Stimulated activated naive CD8-positive, alpha-beta T cell treated with anti-CD3 and anti-CD28 coated beads, Interleukin-15, amount 100 ng/mL, for 72 hours (primary cell): ENCODE results near the gene RUBCNL.
A peak's percentile ranks its signal among the peaks of the same experiment; 100 is the strongest.
"Not testable (repeated sequence)": the region's sequence is repeated elsewhere in the genome, so short reads cannot be mapped to it uniquely, and the experiment has no call there.

Source experiments
- ATAC-seq: fragments of 150-1000 bp; cut with Tn5 transposase; 2 replicates; pipeline ENCODE4 v1.10.0; 2021; ENCODE audit warnings: mild to moderate bottlenecking, moderate library complexity
- DNase-seq, 2 donors: peaks; one replicate each; pipeline ENCODE4 v3.0.0; 2021 to 2022
- H3K27ac Mint-ChIP-seq, 2 donors: one replicate each; pipeline ENCODE4 v1.8.0; 2022; ENCODE audit warnings: mild to moderate bottlenecking in 2 of 2, mixed read lengths in 2 of 2, moderate library complexity in 2 of 2
- H3K27me3 Mint-ChIP-seq: one replicate; pipeline ENCODE4 v1.8.0; 2022; ENCODE audit warnings: mixed read lengths
- H3K4me1 Mint-ChIP-seq: one replicate; pipeline ENCODE4 v1.8.0; 2022; ENCODE audit warnings: mild to moderate bottlenecking, mixed read lengths
- H3K4me3 Mint-ChIP-seq, 2 donors: one replicate each; pipeline ENCODE4 v1.8.0; 2022; ENCODE audit warnings: mild to moderate bottlenecking in 2 of 2, mixed read lengths in 2 of 2, moderate library complexity in 1 of 2
- H3K9me3 Mint-ChIP-seq, 2 donors: one replicate each; pipeline ENCODE4 v1.8.0; 2022; ENCODE audit warnings: mixed read lengths in 2 of 2

The RUBCNL gene

DNA sequence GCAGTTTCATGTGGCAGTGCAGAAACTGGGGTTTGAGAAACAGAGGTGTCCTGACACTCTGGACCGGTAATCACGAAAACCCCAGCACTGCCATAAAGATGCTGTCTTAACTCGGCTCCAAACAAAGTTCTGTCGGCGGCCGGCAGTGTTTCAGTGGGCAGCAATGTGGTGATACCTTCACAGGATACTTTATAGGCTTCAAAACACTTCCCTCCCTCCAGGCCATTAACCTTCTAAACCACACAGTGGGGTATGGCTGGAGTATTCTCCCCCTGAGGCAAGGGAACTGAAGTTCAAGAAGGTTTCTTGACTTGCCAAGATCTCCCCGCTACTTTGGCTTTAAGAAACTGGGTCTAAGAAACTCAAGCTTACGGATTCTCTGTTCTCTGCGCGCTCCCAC, 1.1 kb downstream of the RUBCNL start:
- Mint-ChIP-seq H3K27me3 (peaks cover 46% of the 10 kb centered on the region), H3K9me3 (no peaks in the 10 kb centered on the region), H3K4me1 (peaks cover 46% of the 10 kb centered on the region), H3K27ac (no peak overlapping the region), H3K4me3 (peak overlapping the region in 1 of 2 donors; percentile 38)
- ATAC-seq: no peak
- no peak for DNase-seq

DNA sequence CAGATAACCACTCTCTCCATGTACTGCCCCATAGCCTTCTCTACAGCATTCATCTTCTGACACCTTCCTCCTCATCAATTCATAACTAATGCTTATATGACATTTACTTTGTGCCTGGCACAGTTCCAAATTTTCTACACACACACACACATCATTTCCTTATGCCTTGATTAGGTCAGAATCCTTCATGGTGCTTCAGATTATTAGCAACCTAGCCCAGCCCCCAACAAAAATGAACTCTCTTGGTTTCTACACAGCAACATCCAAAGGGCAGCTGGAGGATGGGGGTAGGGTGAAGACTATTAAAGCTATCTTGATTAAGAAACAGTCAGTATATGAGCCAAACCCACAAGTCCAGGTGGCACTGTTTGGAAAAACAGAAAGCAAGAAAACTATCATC, 3.7 kb downstream of the RUBCNL start:
- DNase-seq (no peak), ATAC-seq (no peak)
- Mint-ChIP-seq H3K4me3 (no peak overlapping the region), H3K9me3 (no peaks in the 10 kb centered on the region), H3K27ac (no peak overlapping the region), H3K27me3 (peaks cover 46% of the 10 kb centered on the region), H3K4me1 (peaks cover 24% of the 10 kb centered on the region)

DNA sequence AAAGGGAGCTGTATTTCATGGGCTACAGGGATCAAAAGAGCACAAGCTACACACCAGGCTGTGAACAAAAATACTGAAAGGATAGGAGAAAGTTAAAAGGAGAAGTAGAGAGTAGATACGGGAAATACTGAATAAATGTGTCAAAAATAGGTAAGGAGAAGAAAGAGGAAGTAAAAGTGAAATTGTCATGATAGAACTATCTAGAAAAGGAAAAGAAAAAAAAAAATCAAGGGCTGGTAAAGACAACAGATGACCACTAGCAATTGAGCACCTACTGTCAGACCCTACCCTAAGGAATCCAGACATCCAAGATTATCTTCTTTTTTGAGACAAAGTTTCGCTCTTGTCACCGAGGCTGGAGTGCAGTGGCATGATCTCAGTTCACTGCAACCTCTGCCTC, 4.8 kb downstream of the RUBCNL start:
- Mint-ChIP-seq H3K27ac (no peak overlapping the region), H3K9me3 (no peaks in the 10 kb centered on the region)
- ATAC-seq: no peak

DNA sequence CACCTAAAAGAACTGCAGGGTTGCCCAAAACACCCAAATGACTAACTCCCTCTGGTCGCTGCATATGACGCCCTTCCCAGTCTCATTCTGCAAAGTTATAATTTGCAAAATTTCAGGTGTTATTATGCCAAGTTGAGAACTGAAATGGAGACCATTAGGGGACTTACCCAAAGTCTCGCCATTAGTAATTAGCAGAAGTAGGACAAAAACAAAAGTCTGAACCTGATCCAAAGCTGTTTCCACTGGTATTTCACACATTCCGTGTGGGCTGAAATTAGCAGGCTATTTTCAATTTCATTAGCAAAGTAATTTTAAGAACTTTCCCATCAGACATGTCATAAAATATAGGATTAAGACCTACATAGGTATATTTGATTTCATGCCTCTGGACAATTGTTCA, 6.8 kb downstream of the RUBCNL start:
- Mint-ChIP-seq H3K4me1 (no peaks in the 10 kb centered on the region), H3K9me3 (no peaks in the 10 kb centered on the region), H3K4me3 (no peak overlapping the region), H3K27ac (no peak overlapping the region), H3K27me3 (peaks cover 18% of the 10 kb centered on the region)
- no peak for ATAC-seq
- DNase-seq: no peak

More for the DNA sequence above, 4.8 kb downstream of the RUBCNL start:
- Mint-ChIP-seq H3K27me3 (peaks cover 37% of the 10 kb centered on the region), H3K4me3 (no peak overlapping the region), H3K4me1 (peaks cover 13% of the 10 kb centered on the region)
- no peak for DNase-seq

DNA sequence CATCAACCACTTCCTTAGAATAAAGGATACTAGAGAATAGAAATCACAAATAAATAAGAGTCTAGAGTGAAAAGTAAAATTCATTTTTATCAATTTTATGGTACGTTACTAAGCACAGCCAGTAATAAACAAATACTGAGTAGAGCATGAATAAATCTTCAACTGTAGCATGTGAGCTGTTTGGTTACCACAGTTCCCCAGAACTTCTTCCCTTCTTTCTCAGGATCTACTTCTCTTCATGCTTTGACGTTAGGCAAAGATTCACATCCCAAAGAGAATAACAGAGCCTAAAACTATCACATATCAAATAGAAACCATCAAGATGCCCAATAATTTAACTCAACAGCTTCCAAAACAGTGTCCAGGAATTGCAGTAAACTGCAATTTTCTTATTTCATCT, 7.4 kb downstream of the RUBCNL start:
- Mint-ChIP-seq H3K9me3 (no peaks in the 10 kb centered on the region), H3K4me1 (peaks cover 4% of the 10 kb centered on the region), H3K4me3 (no peak overlapping the region), H3K27ac (no peak overlapping the region), H3K27me3 (peaks cover 12% of the 10 kb centered on the region)
- DNase-seq (no peak), ATAC-seq (no peak)

DNA sequence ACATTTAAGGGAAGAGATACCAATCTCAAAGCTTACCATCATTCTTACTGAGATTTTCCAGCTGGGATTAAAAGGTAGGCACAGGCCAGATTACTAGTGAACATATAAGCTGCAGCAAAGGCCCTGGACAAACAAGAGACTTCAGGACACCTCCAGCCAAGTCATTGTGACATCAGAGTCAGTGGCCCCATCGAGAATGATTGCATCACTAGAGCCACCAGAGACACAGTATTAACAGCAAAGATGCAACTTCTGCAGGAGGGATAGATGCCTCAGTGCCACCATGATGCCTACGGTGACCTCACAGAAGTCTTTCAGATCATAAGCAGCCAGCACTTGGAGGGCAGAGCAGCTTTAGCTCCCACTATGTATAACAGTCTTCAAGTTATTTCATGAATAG, 8.6 kb downstream of the RUBCNL start:
- no peak for ATAC-seq
- peaks cover 5% of the 10 kb centered on the region for H3K27me3 Mint-ChIP-seq
- H3K9me3 Mint-ChIP-seq: no peaks in the 10 kb centered on the region
- no peak overlapping the region for H3K4me3 Mint-ChIP-seq
- H3K27ac Mint-ChIP-seq: no peak overlapping the region
- peaks cover 7% of the 10 kb centered on the region for H3K4me1 Mint-ChIP-seq
- DNase-seq: no peak

DNA sequence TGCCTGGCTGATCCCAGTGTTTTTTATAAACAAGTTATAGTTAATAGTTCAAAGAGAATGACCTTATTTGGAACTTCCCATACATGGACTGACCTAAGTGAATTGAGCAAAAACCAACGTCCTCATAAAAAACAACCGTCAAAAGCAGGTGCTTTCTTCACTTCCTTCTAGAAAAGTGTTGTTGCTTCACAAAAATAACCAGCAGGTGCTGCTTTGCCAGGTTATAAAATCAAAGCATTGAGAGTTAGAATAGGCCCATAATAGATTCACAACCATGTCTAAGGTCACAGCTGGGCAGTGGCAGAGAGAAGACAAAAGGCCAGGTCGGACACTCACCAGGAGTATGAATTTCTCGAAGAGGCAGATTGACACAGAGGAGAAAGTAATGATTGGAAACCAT, 9.5 kb downstream of the RUBCNL start:
- H3K27ac Mint-ChIP-seq: no peak overlapping the region
- H3K9me3 Mint-ChIP-seq: no peaks in the 10 kb centered on the region
- no peak overlapping the region for H3K4me3 Mint-ChIP-seq
- no peaks in the 10 kb centered on the region for H3K27me3 Mint-ChIP-seq
- H3K4me1 Mint-ChIP-seq: peaks cover 7% of the 10 kb centered on the region
- DNase-seq: no peak
- ATAC-seq: no peak

DNA sequence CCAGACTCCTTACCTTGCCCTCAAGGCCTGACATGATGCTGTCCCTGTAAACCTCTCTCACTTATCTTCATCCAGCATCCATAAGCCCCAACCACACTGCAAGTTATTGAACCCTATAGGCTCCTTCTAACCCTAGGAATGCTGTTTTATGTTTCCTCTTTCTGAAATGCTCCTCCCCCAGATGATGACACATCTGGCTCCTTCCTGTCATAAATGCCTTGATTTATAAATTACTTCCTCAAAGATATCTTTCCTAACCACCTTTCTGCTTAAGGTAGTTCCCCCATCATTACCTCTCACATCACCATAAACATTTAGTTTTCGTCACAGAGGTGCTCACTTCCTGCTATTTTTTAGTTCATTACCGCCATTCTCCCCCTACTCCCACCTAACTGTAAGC, 12.3 kb downstream of the RUBCNL start:
- peak; percentile 62 for ATAC-seq

DNA sequence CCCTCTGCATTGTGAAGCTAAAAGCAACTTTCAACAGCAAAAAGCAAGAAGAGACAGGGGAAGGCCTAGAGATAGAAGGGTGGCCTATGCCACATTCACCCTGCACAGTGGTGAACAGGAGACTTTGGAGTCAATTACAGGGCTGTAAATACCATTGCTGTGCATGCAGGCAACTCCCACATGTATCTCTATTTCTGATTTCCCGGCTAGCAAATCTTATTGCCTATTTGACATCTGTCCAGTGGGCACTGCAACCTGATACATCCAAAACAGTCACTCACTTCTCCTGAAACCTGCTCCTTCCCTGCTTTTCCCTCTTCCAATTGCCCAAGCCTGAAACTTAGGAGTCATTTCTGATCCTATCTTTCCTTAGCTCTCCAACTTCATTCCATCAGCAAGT, 13.4 kb downstream of the RUBCNL start:
- no peak overlapping the region for H3K27ac Mint-ChIP-seq

More for the DNA sequence above, 12.3 kb downstream of the RUBCNL start:
- peak overlapping the region; percentile 1 to 17 for H3K27ac Mint-ChIP-seq
- H3K4me3 Mint-ChIP-seq: peak overlapping the region in 1 of 2 donors; percentile 10
- no peak for DNase-seq
- no peaks in the 10 kb centered on the region for H3K9me3 Mint-ChIP-seq
- H3K27me3 Mint-ChIP-seq: no peaks in the 10 kb centered on the region
- peaks cover 7% of the 10 kb centered on the region for H3K4me1 Mint-ChIP-seq

DNA sequence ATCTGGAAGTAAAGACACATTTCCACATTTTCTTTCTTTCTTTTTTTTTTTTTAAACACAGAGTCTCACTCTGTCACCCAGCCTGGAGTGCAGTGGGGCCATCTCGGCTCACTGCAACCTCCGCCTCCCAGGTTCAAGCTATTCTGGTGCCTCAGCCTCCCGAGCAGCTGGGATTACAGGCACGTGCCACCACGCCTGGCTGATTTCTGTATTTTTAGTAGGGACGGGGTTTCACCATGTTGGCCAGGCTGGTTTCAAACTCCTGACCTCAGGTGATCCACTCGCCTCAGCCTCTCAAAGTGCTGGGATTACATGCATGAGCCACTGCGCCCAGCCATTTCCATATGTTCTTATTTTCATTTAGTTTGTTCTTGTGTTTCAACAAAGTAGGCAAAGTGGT, 14.1 kb downstream of the RUBCNL start:
- not testable (repeated sequence) for ATAC-seq, H3K27ac Mint-ChIP-seq, H3K27me3 Mint-ChIP-seq, DNase-seq, H3K9me3 Mint-ChIP-seq, H3K4me1 Mint-ChIP-seq, H3K4me3 Mint-ChIP-seq

More for the DNA sequence above, 13.4 kb downstream of the RUBCNL start:
- Mint-ChIP-seq H3K4me1 (peaks cover 7% of the 10 kb centered on the region), H3K27me3 (no peaks in the 10 kb centered on the region), H3K9me3 (no peaks in the 10 kb centered on the region), H3K4me3 (no peak overlapping the region)
- no peak for ATAC-seq
- DNase-seq: no peak

DNA sequence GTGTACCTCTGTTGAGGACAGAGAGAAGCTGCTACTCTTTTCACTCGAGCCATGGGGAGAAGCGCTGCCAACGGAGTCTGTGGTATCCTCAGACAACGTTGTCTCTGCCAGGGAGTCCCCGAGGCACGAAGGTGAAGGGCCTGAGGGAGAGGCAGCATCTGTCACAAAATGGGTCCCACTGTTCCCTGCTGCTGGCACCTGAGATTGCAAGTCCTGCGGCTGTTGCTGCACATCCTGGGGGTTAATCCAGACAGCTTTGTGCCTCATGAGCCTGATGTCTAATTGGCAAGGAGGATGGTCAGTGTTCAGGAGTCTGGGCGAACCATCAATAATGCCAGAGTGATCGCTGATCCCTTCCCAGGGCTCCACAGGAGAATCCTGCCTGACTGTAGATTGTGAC, 15.0 kb downstream of the RUBCNL start:
- DNase-seq (no peak), ATAC-seq (no peak)
- H3K4me3 Mint-ChIP-seq: no peak overlapping the region
- no peak overlapping the region for H3K27ac Mint-ChIP-seq
- H3K9me3 Mint-ChIP-seq: no peaks in the 10 kb centered on the region
- H3K27me3 Mint-ChIP-seq: no peaks in the 10 kb centered on the region
- peaks cover 7% of the 10 kb centered on the region for H3K4me1 Mint-ChIP-seq

DNA sequence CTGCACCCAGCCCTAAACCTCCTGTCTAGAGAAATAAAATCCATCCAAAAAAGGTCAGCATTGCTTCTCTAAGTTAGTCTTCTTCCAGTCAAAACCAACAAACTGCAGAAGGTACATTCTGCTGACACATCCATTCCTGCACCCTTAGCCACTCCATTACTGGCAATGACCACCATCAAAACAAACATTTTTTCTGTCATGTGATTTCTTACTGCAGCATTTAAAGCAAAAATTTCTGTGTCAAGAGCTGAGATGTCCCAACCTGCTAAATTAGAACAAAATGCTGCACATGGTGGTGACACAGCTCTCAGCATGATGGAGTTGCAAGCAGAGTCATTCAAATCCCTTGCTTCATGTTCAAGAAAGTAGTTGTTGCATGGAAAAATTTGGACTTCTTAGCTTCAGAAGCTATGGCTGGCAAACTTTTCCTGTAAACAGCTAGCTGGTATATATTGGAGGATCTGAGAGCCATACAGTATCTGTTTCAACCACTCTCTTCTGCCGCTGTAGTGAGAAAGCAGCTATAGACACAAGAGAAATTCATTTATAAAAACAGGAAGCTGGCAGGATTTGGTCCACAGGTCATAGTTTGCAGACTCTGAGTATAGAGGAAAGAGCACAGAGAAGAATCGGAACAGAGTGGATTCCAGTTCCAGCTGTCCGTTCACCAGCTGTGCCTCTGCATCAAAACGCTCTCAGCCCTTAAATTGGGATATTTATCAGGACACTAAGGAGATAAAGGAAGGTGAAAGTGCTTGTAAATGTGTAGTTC, 17.4 kb downstream of the RUBCNL start:
- Mint-ChIP-seq H3K9me3 (no peaks in the 10 kb centered on the region), H3K4me3 (no peak overlapping the region), H3K27ac (no peak overlapping the region), H3K27me3 (no peaks in the 10 kb centered on the region), H3K4me1 (peaks cover 3% of the 10 kb centered on the region)
- DNase-seq (no peak), ATAC-seq (no peak)

DNA sequence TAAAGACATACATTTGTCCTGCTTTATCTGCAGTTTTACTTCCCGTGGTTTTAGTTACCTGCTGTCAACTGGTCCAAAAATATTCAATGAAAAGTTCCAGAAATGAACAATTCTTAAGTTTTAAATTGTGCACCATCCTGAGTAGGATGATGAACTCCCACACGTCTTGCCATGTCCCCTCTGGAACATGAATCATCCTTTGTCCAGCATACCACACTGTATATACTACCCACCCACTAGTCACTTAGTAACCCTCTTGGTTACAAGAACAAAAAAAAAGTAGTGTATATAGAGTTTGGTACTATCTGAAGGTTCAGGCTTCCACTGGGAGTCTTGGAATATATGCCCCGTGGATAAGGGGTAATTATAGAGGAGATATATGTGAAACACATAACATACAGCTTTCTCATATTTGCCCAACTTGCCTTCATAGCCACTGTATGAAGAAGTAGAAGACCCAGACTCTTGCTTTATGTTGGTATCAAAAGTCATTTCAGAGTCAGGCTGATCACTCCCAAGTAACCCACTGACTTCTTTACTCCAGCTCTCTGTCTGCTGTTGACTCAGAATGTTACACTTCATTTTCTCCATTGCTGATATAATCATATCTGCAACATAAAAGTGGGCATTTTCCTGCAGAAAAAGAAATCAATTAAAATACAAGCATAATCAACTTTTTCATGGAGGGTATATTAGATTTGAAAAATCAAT, 19.3 kb downstream of the RUBCNL start:
- H3K9me3 Mint-ChIP-seq: no peaks in the 10 kb centered on the region
- DNase-seq (no peak), ATAC-seq (no peak)
- no peak overlapping the region for H3K4me3 Mint-ChIP-seq
- no peak overlapping the region for H3K27ac Mint-ChIP-seq
- no peaks in the 10 kb centered on the region for H3K27me3 Mint-ChIP-seq
- no peaks in the 10 kb centered on the region for H3K4me1 Mint-ChIP-seq

DNA sequence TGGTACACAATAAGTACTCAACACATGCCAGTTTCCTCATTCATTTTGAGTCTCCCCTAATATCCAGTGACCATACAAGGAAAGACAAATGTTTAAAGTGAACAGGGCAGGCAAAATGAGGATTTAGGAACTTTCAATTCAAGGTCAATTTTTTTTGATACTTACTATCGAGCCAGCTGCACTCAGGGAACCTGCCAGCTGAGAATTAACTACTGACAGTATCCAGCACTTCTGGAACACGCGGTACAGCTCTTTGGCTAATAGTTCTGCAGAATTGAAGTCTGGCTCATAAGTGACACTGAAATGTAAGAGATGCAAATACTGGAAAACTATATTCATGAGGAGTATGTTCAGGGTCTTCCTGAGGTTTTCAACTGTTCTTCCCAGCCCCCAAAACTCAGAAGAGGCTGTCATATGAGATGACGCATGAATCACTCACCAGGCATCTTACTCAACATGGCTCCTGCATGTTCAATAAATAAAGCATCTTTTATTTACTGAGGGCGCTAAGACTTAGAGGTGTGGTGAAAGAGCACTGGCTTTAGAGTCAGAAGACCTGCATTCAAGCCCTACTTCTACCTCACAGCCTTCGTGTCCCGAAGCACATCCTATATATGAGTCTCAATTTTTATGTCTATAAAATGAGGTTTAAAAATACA, 25.6 kb downstream of the RUBCNL start:
- H3K27me3 Mint-ChIP-seq: no peaks in the 10 kb centered on the region
- no peaks in the 10 kb centered on the region for H3K4me1 Mint-ChIP-seq

DNA sequence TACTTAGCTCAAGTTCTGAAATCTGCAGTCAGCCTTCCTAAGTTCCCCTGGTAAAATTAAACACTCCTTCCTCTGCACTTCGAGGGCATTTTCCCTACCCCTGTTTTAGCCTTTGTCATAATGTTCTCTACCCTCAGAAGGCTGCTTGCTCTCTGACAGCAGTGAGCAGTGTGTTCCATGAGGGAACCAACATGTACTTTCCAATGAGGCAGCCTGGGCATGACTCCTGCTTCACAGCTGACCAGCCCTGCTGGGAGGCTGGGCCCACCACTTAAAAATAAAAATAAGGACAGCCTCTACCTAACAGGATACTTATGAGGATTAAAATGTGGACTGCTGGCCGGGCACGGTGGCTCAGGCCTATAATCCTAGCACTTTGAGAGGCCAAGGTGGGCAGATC, 26.4 kb downstream of the RUBCNL start:
- H3K9me3 Mint-ChIP-seq: no peaks in the 10 kb centered on the region
- ATAC-seq (no peak), DNase-seq (no peak)
- no peak overlapping the region for H3K4me3 Mint-ChIP-seq
- no peaks in the 10 kb centered on the region for H3K27me3 Mint-ChIP-seq
- no peak overlapping the region for H3K27ac Mint-ChIP-seq
- peaks cover 5% of the 10 kb centered on the region for H3K4me1 Mint-ChIP-seq

More for the DNA sequence above, 25.6 kb downstream of the RUBCNL start:
- Mint-ChIP-seq H3K27ac (no peak overlapping the region), H3K9me3 (no peaks in the 10 kb centered on the region), H3K4me3 (no peak overlapping the region)
- no peak for DNase-seq
- no peak for ATAC-seq

DNA sequence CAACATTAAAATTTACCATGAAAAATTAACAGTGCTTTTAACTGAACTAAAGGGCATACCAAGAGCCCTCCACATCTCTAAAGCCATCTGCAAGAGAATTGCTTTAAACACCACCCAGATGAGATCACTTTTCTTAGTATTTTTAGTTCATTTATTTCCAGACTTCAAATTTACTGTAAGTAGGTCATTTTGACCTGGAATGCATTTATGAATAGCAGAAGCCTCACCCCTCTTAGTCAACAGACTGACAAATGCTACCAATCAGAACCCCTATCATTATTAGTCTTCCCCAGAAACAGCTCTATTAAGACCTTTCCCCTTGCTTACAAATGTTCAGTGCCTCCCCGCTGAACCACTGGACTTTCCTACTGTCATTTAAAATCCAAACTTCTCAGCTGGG, 27.3 kb downstream of the RUBCNL start:
- H3K4me3 Mint-ChIP-seq: no peak overlapping the region
- no peak overlapping the region for H3K27ac Mint-ChIP-seq
- DNase-seq (no peak), ATAC-seq (no peak)
- peaks cover 2 to 3% of the 10 kb centered on the region in 2 donors for H3K9me3 Mint-ChIP-seq
- peaks cover 14% of the 10 kb centered on the region for H3K4me1 Mint-ChIP-seq
- H3K27me3 Mint-ChIP-seq: no peaks in the 10 kb centered on the region
